HCT116 (cell line): ENCODE data around the gene TMCC3.

Experiments used
- CEBPB ChIP-seq: IDR thresholded peaks from 2 replicates; pipeline ENCODE4 v1.6.1; 2012; ENCODE audit warnings: low read depth
- CTCF ChIP-seq, 3 experiments: fragments of 200-600 bp in 1 of 3; sonication (generic) in 1 of 3; IDR thresholded peaks in 2 of 3; conservative IDR thresholded peaks in 1 of 3; 2 replicates each; pipeline ENCODE4 v1.5.1; 2012 to 2017; ENCODE audit warnings: low read depth in 2 of 3, low read length in 2 of 3, antibody characterized with exemption in 1 of 3, borderline replicate concordance in 1 of 3, control low read depth in 1 of 3, mild to moderate bottlenecking in 1 of 3, mixed read lengths in 1 of 3, mixed run types in 1 of 3, moderate library complexity in 1 of 3; ENCODE audit not compliant: insufficient read depth in 1 of 3
- EGR1 ChIP-seq: IDR thresholded peaks from 2 replicates; pipeline ENCODE4 v1.6.1; 2012; ENCODE audit warnings: low read depth
- ELF1 ChIP-seq: IDR thresholded peaks from 2 replicates; pipeline ENCODE4 v1.6.1; 2012; ENCODE audit warnings: low read depth, borderline replicate concordance
- EZH2 ChIP-seq: fragments of 200-600 bp; sonication (generic); IDR thresholded peaks from 2 replicates; pipeline ENCODE4 v1.6.1; 2017; ENCODE audit warnings: antibody characterized with exemption, mixed run types
- EZH2phosphoT487 ChIP-seq: fragments of 200-600 bp; IDR thresholded peaks from 2 replicates; pipeline ENCODE4 v1.6.1; 2018; ENCODE audit warnings: antibody characterized with exemption, borderline replicate concordance
- JUND ChIP-seq: IDR thresholded peaks from 2 replicates; pipeline ENCODE4 v1.6.1; 2012
- POLR2A ChIP-seq: IDR thresholded peaks from 2 replicates; pipeline ENCODE4 v1.7.0; 2011; ENCODE audit warnings: borderline replicate concordance; ENCODE audit not compliant: insufficient read depth, insufficient read length; ENCODE audit errors: extremely low read depth
- POLR2AphosphoS5 ChIP-seq: IDR thresholded peaks from 2 replicates; pipeline ENCODE4 v1.6.1; 2011; ENCODE audit warnings: mild to moderate bottlenecking, low read depth, low read length, moderate library complexity
- RAD21 ChIP-seq: IDR thresholded peaks from 2 replicates; pipeline ENCODE4 v1.6.1; 2012; ENCODE audit warnings: low read depth, mild to moderate bottlenecking
- ZFX ChIP-seq: fragments of 450-650 bp; IDR thresholded peaks from 2 replicates; pipeline ENCODE4 v1.6.1; 2017
- TF ChIP-seq, protein P1 (sequence below): IDR thresholded peaks from 2 replicates; pipeline ENCODE4 v1.6.1; 2012
- TF ChIP-seq, protein P2 (sequence below): IDR thresholded peaks from 2 replicates; pipeline ENCODE4 v1.6.1; 2012; ENCODE audit warnings: low read depth

DNA sequence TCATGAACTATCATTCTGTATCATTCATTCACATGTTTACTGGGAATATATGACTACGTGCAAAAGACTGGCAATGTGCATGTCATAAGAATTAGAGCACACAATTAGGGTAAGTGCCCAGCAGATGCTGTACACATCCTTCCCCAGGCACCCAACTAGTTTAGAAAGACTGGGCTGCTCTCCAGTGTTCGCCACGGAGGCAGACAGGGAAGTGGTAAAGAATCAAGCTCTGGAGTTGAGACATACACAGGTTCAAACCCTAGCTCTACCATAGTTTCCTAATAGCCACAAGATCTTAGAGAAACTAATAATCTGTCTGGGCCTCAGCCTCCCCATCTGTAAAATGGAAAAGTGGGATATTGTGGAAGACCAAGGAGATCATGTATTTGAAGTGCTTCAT is 6.8 kb downstream of the TMCC3 start:
- TF ChIP-seq CTCF (IDR thresholded peaks at IDR 0.05 in 2 of 3, conservative IDR thresholded peaks at IDR 0.05 in 1 of 3; ENCODE audit: borderline replicate concordance in 1 of 3, insufficient read depth in 1 of 3, low read depth in 2 of 3, low read length in 2 of 3) (no peak), POLR2AphosphoS5 (no peak), ZFX (no peak), EGR1 (no peak), EZH2phosphoT487 (no peak), JUND (no peak), POLR2A (no peak), RAD21 (no peak), ELF1 (no peak), CEBPB (no peak), EZH2 (no peak)
- TF ChIP-seq, protein P1, sequence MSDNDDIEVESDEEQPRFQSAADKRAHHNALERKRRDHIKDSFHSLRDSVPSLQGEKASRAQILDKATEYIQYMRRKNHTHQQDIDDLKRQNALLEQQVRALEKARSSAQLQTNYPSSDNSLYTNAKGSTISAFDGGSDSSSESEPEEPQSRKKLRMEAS: no peak
- TF ChIP-seq, protein P2, sequence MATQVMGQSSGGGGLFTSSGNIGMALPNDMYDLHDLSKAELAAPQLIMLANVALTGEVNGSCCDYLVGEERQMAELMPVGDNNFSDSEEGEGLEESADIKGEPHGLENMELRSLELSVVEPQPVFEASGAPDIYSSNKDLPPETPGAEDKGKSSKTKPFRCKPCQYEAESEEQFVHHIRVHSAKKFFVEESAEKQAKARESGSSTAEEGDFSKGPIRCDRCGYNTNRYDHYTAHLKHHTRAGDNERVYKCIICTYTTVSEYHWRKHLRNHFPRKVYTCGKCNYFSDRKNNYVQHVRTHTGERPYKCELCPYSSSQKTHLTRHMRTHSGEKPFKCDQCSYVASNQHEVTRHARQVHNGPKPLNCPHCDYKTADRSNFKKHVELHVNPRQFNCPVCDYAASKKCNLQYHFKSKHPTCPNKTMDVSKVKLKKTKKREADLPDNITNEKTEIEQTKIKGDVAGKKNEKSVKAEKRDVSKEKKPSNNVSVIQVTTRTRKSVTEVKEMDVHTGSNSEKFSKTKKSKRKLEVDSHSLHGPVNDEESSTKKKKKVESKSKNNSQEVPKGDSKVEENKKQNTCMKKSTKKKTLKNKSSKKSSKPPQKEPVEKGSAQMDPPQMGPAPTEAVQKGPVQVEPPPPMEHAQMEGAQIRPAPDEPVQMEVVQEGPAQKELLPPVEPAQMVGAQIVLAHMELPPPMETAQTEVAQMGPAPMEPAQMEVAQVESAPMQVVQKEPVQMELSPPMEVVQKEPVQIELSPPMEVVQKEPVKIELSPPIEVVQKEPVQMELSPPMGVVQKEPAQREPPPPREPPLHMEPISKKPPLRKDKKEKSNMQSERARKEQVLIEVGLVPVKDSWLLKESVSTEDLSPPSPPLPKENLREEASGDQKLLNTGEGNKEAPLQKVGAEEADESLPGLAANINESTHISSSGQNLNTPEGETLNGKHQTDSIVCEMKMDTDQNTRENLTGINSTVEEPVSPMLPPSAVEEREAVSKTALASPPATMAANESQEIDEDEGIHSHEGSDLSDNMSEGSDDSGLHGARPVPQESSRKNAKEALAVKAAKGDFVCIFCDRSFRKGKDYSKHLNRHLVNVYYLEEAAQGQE: no peak
